ENCODE data around the gene NOXA1.

The NOXA1 gene, protein sequence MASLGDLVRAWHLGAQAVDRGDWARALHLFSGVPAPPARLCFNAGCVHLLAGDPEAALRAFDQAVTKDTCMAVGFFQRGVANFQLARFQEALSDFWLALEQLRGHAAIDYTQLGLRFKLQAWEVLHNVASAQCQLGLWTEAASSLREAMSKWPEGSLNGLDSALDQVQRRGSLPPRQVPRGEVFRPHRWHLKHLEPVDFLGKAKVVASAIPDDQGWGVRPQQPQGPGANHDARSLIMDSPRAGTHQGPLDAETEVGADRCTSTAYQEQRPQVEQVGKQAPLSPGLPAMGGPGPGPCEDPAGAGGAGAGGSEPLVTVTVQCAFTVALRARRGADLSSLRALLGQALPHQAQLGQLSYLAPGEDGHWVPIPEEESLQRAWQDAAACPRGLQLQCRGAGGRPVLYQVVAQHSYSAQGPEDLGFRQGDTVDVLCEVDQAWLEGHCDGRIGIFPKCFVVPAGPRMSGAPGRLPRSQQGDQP

DNA sequence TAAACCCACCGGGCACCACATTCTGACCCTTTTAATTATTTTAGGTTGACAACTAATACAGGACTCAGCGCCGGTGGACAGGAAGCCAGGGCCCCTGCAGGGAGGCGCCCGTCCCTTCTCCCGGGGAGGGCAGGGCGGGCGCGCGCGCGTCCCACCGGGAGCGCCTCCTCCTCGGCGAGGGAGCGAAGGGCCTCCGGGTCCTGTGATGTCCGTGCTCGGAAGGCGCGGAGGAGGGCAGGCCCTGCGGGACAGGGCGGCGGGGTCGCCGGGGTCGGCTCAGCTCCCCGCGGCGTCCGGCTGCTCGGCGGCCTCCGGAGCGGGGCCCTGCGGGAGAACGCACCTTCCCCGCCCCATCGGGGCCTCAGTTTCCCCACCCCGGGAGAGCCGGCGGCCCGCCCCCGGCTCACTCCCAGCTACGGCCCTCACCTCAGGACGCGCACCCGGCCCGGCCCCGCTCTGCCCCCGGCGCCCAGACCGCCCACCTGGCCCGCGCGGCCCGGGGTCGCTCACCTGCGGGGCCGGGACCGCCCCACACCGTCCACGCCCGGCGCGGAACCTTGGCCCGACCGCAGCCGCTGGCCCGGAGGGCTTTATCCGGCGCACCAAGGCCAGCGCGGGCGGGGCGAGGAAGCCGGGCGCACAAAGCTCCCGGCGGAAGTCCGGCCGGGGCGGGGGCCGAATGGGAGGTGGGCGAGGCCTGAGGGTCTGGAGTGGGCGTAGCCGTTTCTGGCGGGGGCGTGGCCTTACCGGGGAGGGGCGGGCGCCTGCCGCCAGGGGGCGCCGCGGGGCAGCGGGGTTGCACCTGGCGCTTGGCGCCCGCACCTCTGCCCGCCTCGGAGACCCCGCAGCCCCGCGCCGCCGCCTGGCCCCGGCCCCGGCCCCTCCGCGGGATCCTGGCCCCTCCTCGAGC lies at the start of gene NOXA1, which contains the start of gene EXD3:
NOXA1 (plus strand) TSS at position 790 of the 910 bp plus-strand sequence. CDS start 137 bp downstream, outside the sequence.
EXD3 (minus strand) TSS at position 559 of the 910 bp plus-strand sequence. CDS start 27,805 bp downstream, outside the sequence.
- TF ChIP-seq, protein P1, sequence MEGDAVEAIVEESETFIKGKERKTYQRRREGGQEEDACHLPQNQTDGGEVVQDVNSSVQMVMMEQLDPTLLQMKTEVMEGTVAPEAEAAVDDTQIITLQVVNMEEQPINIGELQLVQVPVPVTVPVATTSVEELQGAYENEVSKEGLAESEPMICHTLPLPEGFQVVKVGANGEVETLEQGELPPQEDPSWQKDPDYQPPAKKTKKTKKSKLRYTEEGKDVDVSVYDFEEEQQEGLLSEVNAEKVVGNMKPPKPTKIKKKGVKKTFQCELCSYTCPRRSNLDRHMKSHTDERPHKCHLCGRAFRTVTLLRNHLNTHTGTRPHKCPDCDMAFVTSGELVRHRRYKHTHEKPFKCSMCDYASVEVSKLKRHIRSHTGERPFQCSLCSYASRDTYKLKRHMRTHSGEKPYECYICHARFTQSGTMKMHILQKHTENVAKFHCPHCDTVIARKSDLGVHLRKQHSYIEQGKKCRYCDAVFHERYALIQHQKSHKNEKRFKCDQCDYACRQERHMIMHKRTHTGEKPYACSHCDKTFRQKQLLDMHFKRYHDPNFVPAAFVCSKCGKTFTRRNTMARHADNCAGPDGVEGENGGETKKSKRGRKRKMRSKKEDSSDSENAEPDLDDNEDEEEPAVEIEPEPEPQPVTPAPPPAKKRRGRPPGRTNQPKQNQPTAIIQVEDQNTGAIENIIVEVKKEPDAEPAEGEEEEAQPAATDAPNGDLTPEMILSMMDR (IDR thresholded peaks at IDR 0.05) = peak; percentile 79

DNA sequence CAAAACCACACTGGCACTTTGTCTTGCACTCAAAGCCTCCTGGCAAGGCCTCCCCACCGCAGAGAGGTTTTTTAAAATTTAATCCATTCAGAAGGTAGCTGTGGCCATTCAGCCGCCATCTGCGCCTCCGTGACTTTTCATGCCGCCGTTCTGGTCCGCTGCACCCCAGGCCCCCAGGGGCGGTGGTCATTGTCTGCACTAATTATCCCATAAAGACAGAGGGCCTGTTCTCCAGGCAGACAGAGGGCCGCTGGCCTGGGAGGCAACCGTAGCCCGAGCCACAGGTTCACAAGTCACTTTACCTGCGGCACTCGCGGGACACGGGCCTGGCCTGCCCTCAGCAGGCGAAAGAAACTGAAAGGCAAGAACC lies 49.6 kb upstream of the NOXA1 start:
- TF ChIP-seq, protein P1 (IDR thresholded peaks at IDR 0.05) = no peak

DNA sequence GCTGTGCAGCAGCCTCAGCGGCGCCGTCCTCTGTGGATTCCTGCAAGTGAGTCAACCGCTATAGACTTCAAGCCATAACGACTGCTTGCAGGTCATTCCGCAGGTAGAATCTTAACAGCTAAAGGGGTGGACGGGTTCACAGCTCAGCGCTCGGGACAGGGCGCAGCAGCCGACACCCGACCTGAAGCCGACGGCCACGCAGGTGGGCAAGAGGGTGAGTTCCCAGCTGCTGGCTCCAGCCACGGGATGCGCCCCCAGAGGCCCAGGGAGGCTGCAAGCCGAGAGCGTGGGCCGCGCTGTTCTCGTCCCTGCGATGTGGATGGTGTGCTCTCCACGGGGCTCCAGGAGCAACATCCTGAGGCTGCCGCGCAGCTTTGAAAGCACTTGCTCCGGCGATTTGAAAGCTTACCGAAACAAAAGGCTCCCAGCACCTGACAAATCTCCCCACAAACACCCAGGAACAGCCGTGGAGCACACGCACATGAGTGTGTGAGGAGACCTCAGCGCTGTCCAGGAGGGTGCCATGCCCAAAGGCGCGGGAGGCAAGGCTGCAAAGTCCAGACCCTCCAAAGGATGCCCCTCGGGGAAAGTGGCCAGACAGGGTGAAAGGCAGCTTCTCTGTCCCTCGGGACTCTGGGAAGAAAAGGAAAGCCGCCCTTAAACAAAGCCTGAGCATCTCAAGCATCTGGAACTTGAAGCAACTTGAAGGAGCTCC lies 48.9 kb upstream of the NOXA1 start:
- TF ChIP-seq, protein P1 (IDR thresholded peaks at IDR 0.05) = no peak

DNA sequence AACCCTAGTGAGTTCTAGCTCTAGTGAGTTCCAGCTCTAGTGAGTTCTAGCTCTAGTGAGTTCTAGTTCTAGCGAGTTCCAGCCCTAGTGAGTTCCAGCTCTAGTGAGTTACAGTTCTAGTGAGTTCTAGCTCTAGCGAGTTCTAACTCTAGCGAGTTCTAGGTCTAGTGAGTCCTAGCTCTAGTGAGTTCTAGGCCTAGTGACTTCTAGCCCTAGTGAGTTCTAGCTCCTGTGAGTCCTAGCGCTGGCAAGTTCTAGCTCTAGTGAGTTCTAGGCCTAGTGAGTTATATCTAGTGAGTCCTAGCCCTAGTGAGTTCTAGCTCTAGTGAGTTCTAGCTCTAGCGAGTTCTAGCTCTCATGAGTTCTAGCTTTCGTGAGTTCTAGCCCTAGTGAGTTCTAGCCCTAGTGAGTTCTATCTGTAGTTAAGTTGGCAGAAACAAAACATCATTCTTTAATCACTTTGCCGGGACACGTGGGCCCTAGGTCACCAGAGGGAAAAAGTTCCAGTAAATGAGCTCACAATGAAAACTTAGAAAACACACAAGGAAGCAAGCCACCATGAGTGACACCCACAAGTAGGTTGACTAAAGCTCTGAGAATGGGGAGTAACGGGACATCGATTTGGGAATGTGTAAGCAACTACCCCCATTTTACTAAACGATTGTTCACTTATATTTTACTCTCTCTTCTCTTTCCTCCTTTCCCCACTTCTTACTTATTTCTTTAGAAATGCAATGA lies 47.7 kb upstream of the NOXA1 start:
- TF ChIP-seq, protein P1 (IDR thresholded peaks at IDR 0.05) = no peak

DNA sequence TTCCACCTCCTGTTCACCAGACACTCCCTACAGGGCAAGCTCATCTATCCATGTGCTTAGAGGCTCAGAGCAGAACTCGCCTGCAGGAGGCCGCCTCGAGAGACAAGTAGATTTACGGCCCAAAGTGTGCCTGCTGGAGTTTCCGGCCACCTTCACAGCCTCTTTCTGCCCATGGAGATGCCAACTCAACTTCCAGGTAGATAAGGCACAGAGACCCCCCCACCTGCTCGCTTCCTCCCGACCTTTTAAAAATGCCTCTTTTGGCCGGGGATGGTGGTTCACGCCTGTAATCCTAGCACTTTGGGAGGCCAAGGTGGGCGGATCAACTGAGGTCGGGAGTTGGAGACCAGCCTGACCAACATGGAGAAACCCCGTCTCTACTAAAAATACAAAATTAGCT lies 46.8 kb upstream of the NOXA1 start:
- TF ChIP-seq, protein P1 (IDR thresholded peaks at IDR 0.05) = no peak

DNA sequence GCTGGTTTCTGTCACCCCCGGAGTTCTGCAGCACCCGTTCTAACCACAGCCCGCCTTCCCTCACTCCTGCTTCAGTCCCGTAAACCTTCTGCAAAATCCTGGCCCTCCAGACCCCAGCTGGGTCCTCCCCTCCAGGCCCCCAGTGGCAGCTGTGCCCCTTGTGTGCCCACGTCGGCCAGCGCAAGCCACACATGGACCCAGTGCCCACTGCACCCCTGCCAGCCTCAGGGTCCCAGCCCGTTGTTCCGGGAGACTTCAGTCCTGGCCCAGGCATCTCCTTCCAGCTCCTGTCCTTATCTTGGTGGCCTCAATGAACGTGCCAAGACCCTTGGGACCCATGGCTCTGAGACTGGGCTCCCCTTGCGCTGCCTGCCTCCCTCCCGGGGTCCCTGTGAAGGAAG lies 43.4 kb upstream of the NOXA1 start:
- TF ChIP-seq, protein P1 (IDR thresholded peaks at IDR 0.05) = no peak
